B cell (primary cell): ENCODE data around the gene DACT1. TPM values are rescaled to one million over a fixed set of nuclear protein-coding genes. Genes with fewer than 3 reads are reported as not detected.

Experiments
- ATAC-seq: fragments of 200-7000 bp; cut with Tn5 transposase; one replicate; pipeline ENCODE4 v1.10.0; 2021; ENCODE audit warnings: low read depth, mild to moderate bottlenecking, moderate number of reproducible peaks, moderate library complexity
- CTCF ChIA-PET: fragments of 350-600 bp; sonication (Branson Sonifier 250); formaldehyde crosslinking; loops from one replicate; lab custom pipeline; 2021; ENCODE audit warnings: antibody characterized with exemption, inconsistent platforms; lab: Charles Lee
- POLR2A ChIA-PET: fragments of 350-600 bp; sonication (Branson Sonifier 250); formaldehyde crosslinking; loops from one replicate; lab custom pipeline; 2021; ENCODE audit warnings: antibody characterized with exemption; lab: Charles Lee
- DNase-seq: peaks from one replicate; pipeline ENCODE4 v3.0.0; 2013
- H2AFZ ChIP-seq: 2 replicates; pipeline ENCODE4 v1.6.1; 2012; ENCODE audit warnings: mild to moderate bottlenecking, low read depth, low read length; ENCODE audit not compliant: insufficient read depth, poor library complexity, severe bottlenecking
- H3K27ac ChIP-seq, 2 donors: 1 replicate in 1 of 2; 2 replicates in 1 of 2; pipeline ENCODE4 v1.5.1; 2012 to 2013; ENCODE audit warnings: low read length in 2 of 2, mild to moderate bottlenecking in 2 of 2, moderate library complexity in 1 of 2
- H3K27me3 ChIP-seq, 4 experiments: fragments of 200-600 bp in 1 of 4; sonication (generic) in 1 of 4; replicated peaks in 1 of 4; 1 replicate in 2 of 4; 2 replicates in 2 of 4; pipeline versions ENCODE4 v1.6.1 to v1.7.0; 2013 to 2016; ENCODE audit warnings: low read length in 3 of 4, mild to moderate bottlenecking in 2 of 4, mixed read lengths in 1 of 4, moderate library complexity in 1 of 4; ENCODE audit not compliant: insufficient read depth in 4 of 4, control insufficient read depth in 3 of 4; ENCODE audit errors: control extremely low read depth in 1 of 4
- H3K36me3 ChIP-seq, 2 experiments: replicated peaks in 1 of 2; 1 replicate in 1 of 2; 2 replicates in 1 of 2; pipeline versions ENCODE4 v1.6.1 to v1.7.1; 2013; ENCODE audit warnings: low read length in 1 of 2; ENCODE audit not compliant: insufficient read depth in 2 of 2, control insufficient read depth in 1 of 2; ENCODE audit errors: control extremely low read depth in 1 of 2, extremely low read depth in 1 of 2
- H3K4me1 ChIP-seq, 2 donors: fragments of 200-600 bp in 1 of 2; sonication (generic) in 1 of 2; 1 replicate in 1 of 2; 2 replicates in 1 of 2; pipeline versions ENCODE4 v1.5.1 to v1.6.1; 2013 to 2017; ENCODE audit warnings: low read length in 2 of 2; ENCODE audit not compliant: control insufficient read depth in 2 of 2, insufficient read depth in 2 of 2
- H3K4me2 ChIP-seq: replicated peaks from 2 replicates; pipeline ENCODE3; 2012; ENCODE audit warnings: mild to moderate bottlenecking, low read depth, low read length; ENCODE audit not compliant: poor library complexity, severe bottlenecking
- H3K4me3 ChIP-seq, 5 experiments: fragments of 200-600 bp in 1 of 5; sonication (generic) in 1 of 5; 1 replicate in 3 of 5; 2 replicates in 2 of 5; pipeline versions ENCODE4 v1.5.1 to v1.7.0; 2011 to 2016; ENCODE audit warnings: low read length in 4 of 5, mild to moderate bottlenecking in 4 of 5, low read depth in 2 of 5, control low read depth in 1 of 5, moderate library complexity in 1 of 5; ENCODE audit not compliant: insufficient read depth in 1 of 5; ENCODE audit errors: control extremely low read depth in 1 of 5, extremely low read depth in 1 of 5
- H3K79me2 ChIP-seq: fragments of 200-600 bp; sonication (generic); one replicate; pipeline ENCODE4 v1.6.0; 2016; ENCODE audit warnings: low read length; ENCODE audit not compliant: control insufficient read depth, insufficient read depth
- H3K9ac ChIP-seq: fragments of 200-600 bp; sonication (generic); 2 replicates; pipeline ENCODE4 v1.6.1; 2017; ENCODE audit warnings: mild to moderate bottlenecking, low read length, moderate library complexity
- H3K9me3 ChIP-seq, 3 donors: one replicate each; pipeline versions ENCODE4 v1.6.1 to v1.7.1; 2013; ENCODE audit warnings: low read length in 2 of 3; ENCODE audit not compliant: control insufficient read depth in 2 of 3, insufficient read depth in 1 of 3; ENCODE audit errors: control extremely low read depth in 1 of 3
- H4K20me1 ChIP-seq: 2 replicates; pipeline ENCODE4 v1.6.0; 2012; ENCODE audit warnings: mild to moderate bottlenecking, low read length; ENCODE audit not compliant: insufficient read depth, control insufficient read depth, poor library complexity, severe bottlenecking
- H3K27ac Mint-ChIP-seq: one replicate; pipeline ENCODE4 v1.8.0; 2021; ENCODE audit warnings: mixed read lengths
- H3K27me3 Mint-ChIP-seq: one replicate; pipeline ENCODE4 v1.8.0; 2021; ENCODE audit warnings: mixed read lengths
- H3K4me1 Mint-ChIP-seq: one replicate; pipeline ENCODE4 v1.8.0; 2021; ENCODE audit warnings: mixed read lengths
- H3K4me3 Mint-ChIP-seq: one replicate; pipeline ENCODE4 v1.8.0; 2021; ENCODE audit warnings: mixed read lengths
- H3K9me3 Mint-ChIP-seq: one replicate; pipeline ENCODE4 v1.8.0; 2022; ENCODE audit warnings: mixed read lengths; ENCODE audit not compliant: insufficient read depth
- CTCF ChIP-seq: fragments of 200-600 bp; IDR thresholded peaks from one replicate; pipeline ENCODE4 v1.8.0; 2022; ENCODE audit warnings: antibody characterized with exemption, mild to moderate bottlenecking
- EZH2 ChIP-seq: IDR thresholded peaks from 2 replicates; pipeline ENCODE4 v1.6.1; 2012; ENCODE audit warnings: borderline replicate concordance, low read depth, mild to moderate bottlenecking, moderate library complexity, low read length; ENCODE audit not compliant: insufficient read depth, poor library complexity, severe bottlenecking
- WGBS: methylation state at CpG from one replicate; pipeline ENCODE4 v1.1.5; 2013; ENCODE audit warnings: missing lambda C conversion rate; ENCODE audit not compliant: insufficient coverage; 5-methylcytosine and 5-hydroxymethylcytosine counted together
- intact Hi-C: fragments of 100-400 bp; cut with micrococcal nuclease; formaldehyde crosslinking; loops from one replicate; pipeline ENCODE4 v1.10.0; 2022
- polyA plus RNA-seq: library from polyadenylated mRNA; depleted of rRNA; stranded (reverse); fragments of >200 nt; gene quantifications from 2 replicates; pipeline ENCODE4 v1.2.3, GENCODE V29; 2012
- total RNA-seq, 2 donors: library from RNA; stranded (reverse); fragments of 120-200 nt in 1 of 2; gene quantifications; 1 replicate in 1 of 2; 2 replicates in 1 of 2; pipeline versions ENCODE4 v1.2.3 to v1.2.4, GENCODE V29; 2013 to 2022

The DACT1 gene
- total and polyA plus RNA-seq, 2 donors (not counting 1 experiment from before 2014, with no cell fraction given), result 2.2 to 3.5 TPM

GRCh38 chr14:58598028-58598803 is 39.5 kb upstream of the DACT1 start:
- WGBS, result 100% methylated on average over 2 of the region's 4 CpGs
- no peak for TF ChIP-seq EZH2
- TF ChIP-seq CTCF, result no peak
- Histone ChIP-seq H2AFZ (no peak overlapping the region), H3K4me1 (no peaks in the 10 kb centered on the region), H4K20me1 (no peaks in the 10 kb centered on the region), H3K27ac (no peak overlapping the region), H3K4me2 (no peak overlapping the region), H3K9me3 (no peaks in the 10 kb centered on the region), H3K79me2 (no peaks in the 10 kb centered on the region), H3K9ac (no peak overlapping the region), H3K27me3 (no peaks in the 10 kb centered on the region), H3K4me3 (no peak overlapping the region), H3K36me3 (no peaks in the 10 kb centered on the region)
- H3K27ac Mint-ChIP-seq, result no peak overlapping the region
- intact Hi-C loops, result no loop called here
- CTCF ChIA-PET, result no interaction called here
- no peak overlapping the region for H3K4me3 Mint-ChIP-seq
- H3K27me3 Mint-ChIP-seq, result no peaks in the 10 kb centered on the region
- H3K4me1 Mint-ChIP-seq, result no peaks in the 10 kb centered on the region
- DNase-seq (no peak), ATAC-seq (no peak)
- POLR2A ChIA-PET, result no interaction called here
- H3K9me3 Mint-ChIP-seq, result no peaks in the 10 kb centered on the region

DNA sequence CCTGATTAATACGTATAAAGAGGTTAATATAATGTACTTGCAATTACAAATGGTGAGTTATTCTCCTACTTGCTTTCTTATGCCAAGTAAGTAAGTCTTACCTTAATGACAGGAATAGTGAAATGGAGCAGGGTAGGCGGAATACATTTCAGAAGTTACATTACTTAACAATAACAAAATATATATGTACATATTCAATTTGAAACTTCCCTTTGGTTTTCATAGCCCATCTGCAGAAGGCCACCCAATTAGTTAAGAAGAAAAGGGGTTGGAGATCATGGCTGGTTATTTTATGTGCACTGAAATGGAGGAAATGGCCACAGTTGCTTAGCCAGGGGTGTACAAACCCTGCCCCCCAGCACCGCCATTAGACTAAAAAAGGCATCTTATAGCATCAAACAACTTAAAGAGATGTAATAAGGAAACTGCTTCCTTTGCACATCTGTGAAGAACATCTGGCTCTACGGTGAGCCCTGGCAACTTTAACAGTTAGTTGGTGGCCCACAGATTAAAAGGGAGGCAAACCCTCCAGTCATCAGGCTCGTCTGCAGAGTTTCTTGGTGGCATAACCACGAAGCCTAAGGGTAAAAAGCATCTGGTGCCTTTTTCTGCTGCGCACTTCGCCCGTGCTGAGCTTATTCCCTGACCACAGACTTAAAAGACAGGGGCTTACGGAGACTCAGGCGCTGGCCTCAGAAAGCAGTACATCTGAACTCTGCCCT is 38.8 kb upstream of the DACT1 start:
- Histone ChIP-seq H3K9ac (no peak overlapping the region), H2AFZ (no peak overlapping the region), H3K9me3 (no peaks in the 10 kb centered on the region), H3K4me3 (no peak overlapping the region), H3K27ac (no peak overlapping the region), H3K4me1 (no peaks in the 10 kb centered on the region), H3K4me2 (no peak overlapping the region), H3K36me3 (no peaks in the 10 kb centered on the region), H3K27me3 (no peaks in the 10 kb centered on the region), H4K20me1 (no peaks in the 10 kb centered on the region), H3K79me2 (no peaks in the 10 kb centered on the region)
- DNase-seq (no peak), ATAC-seq (no peak)
- H3K4me1 Mint-ChIP-seq, result no peaks in the 10 kb centered on the region
- H3K27me3 Mint-ChIP-seq, result no peaks in the 10 kb centered on the region
- H3K4me3 Mint-ChIP-seq, result no peak overlapping the region
- POLR2A ChIA-PET, result no interaction called here
- TF ChIP-seq EZH2 (no peak), CTCF (no peak)
- H3K9me3 Mint-ChIP-seq, result no peaks in the 10 kb centered on the region
- 52% methylated on average over 8 of the region's 11 CpGs for WGBS
- intact Hi-C loops, result no loop called here
- no peak overlapping the region for H3K27ac Mint-ChIP-seq
- CTCF ChIA-PET, result no interaction called here
